Transverse colon (tissue), 4 donors: ENCODE data around the gene BTBD10. TPM values are rescaled to one million over a fixed set of nuclear protein-coding genes. Genes with fewer than 3 reads are reported as not detected.

Source experiments
- DNase-seq: peaks from one replicate; pipeline ENCODE4 v3.0.0-alpha.2; 2019
- H3K27ac ChIP-seq, 4 donors: fragments of 200-600 bp; sonication (generic); 2 replicates each; pipeline ENCODE4 v1.5.1; 2016 to 2018; ENCODE audit warnings: inconsistent platforms in 4 of 4
- H3K27me3 ChIP-seq: fragments of 200-600 bp; sonication (generic); 2 replicates; pipeline ENCODE4 v1.5.1; 2017; ENCODE audit warnings: inconsistent platforms
- H3K36me3 ChIP-seq, 4 donors: fragments of 200-600 bp; sonication (generic); 2 replicates each; pipeline ENCODE4 v1.5.1; 2017 to 2019; ENCODE audit warnings: inconsistent platforms in 4 of 4
- H3K4me1 ChIP-seq, 4 donors: fragments of 200-600 bp; sonication (generic); 2 replicates each; pipeline ENCODE4 v1.5.1; 2017 to 2020; ENCODE audit warnings: inconsistent platforms in 4 of 4
- H3K4me3 ChIP-seq, 4 donors: fragments of 200-600 bp; sonication (generic); 1 replicate in 1 of 4; 2 replicates in 3 of 4; pipeline versions ENCODE4 v1.5.1 to v1.6.1; 2017 to 2019; ENCODE audit warnings: inconsistent platforms in 4 of 4
- H3K9me3 ChIP-seq, 2 donors: fragments of 200-600 bp; sonication (generic); 2 replicates each; pipeline ENCODE4 v1.5.1; 2017 to 2019; ENCODE audit warnings: inconsistent platforms in 2 of 2
- CTCF ChIP-seq, 5 experiments: fragments of 200-600 bp in 3 of 5; fragments of 450-650 bp in 2 of 5; sonication (generic) in 3 of 5; IDR thresholded peaks; 1 replicate in 2 of 5; 2 replicates in 3 of 5; pipeline ENCODE4 v1.5.1; 2016 to 2017; ENCODE audit warnings: antibody characterized with exemption in 5 of 5, inconsistent platforms in 3 of 5, mild to moderate bottlenecking in 2 of 5, moderate library complexity in 1 of 5
- EP300 ChIP-seq: sonication (generic); formaldehyde crosslinking; IDR thresholded peaks from one replicate; pipeline ENCODE4 v1.6.1; 2017; ENCODE audit warnings: antibody characterized with exemption, low read depth
- POLR2A ChIP-seq: fragments of 450-650 bp; IDR thresholded peaks from one replicate; pipeline ENCODE4 v1.6.1; 2016; ENCODE audit warnings: antibody characterized with exemption, mild to moderate bottlenecking, moderate library complexity
- POLR2AphosphoS5 ChIP-seq, 3 donors: sonication (generic); formaldehyde crosslinking; IDR thresholded peaks; one replicate each; pipeline ENCODE4 v1.6.1; 2016; ENCODE audit warnings: antibody characterized with exemption in 3 of 3
- WGBS, 2 donors: methylation state at CpG; one replicate each; pipeline ENCODE4 v1.1.5; 2018; ENCODE audit warnings: low coverage in 1 of 2; 5-methylcytosine and 5-hydroxymethylcytosine counted together
- in situ Hi-C, 4 donors: fragments of 200-750 bp; cut with MboI; loops; one replicate each; pipeline versions ENCODE4 v1.15.0 to v1.15.1; 2017; ENCODE audit warnings: low sequenced_read_pairs in 3 of 4, low pct_ligation_motif_present in 1 of 4, low pct_unique_long_range_greater_than_20kb in 1 of 4
- intact Hi-C: fragments of 100-400 bp; cut with DNase I; formaldehyde crosslinking; loops from one replicate; pipeline ENCODE4 v1.15.1; 2023; ENCODE audit warnings: low total_unique reads
- total RNA-seq, 4 donors: library from RNA; depleted of rRNA; stranded (reverse); fragments of >200 nt; gene quantifications; one replicate each; pipeline ENCODE4 v1.1.0, GENCODE V29; 2016

The BTBD10 gene
- total RNA-seq, 4 donors from 2014 or later, result 9.0 to 39.9 (median 32.9) TPM

GRCh38 chr11:13376838-13377237, 86.2 kb downstream of the BTBD10 start:
- no peaks in the 10 kb centered on the region for H3K4me1 ChIP-seq
- WGBS, 2 donors, result 98% methylated on average over 8 of the region's 8 CpGs; no CpG with 5 or more reads in 1 of the 2 donors
- H3K27ac ChIP-seq, result no peak overlapping the region
- no peak overlapping the region for H3K4me3 ChIP-seq
- no peaks in the 10 kb centered on the region for H3K27me3 ChIP-seq
- intact Hi-C loops, result no loop called here
- no peaks in the 10 kb centered on the region for H3K9me3 ChIP-seq
- peaks cover 0 to 45% (median 17%) of the 10 kb centered on the region in 4 donors for H3K36me3 ChIP-seq
- no peak for DNase-seq
- TF ChIP-seq EP300, result no peak
- no peak for TF ChIP-seq CTCF (IDR thresholded peaks at IDR 0.05)
- no peak for TF ChIP-seq POLR2A
- no peak for TF ChIP-seq POLR2AphosphoS5 (IDR thresholded peaks at IDR 0.05)
- in situ Hi-C loops, result no loop called here

- no peak overlapping the region for H3K4me3 ChIP-seq
- in situ Hi-C loops (no loop called here), intact Hi-C loops (no loop called here)
- no peaks in the 10 kb centered on the region for H3K27me3 ChIP-seq
- H3K9me3 ChIP-seq, result no peaks in the 10 kb centered on the region
- no peak overlapping the region for H3K27ac ChIP-seq
- H3K4me1 ChIP-seq, result no peaks in the 10 kb centered on the region
- no peak for DNase-seq
- H3K36me3 ChIP-seq, result peaks cover 0 to 49% (median 18%) of the 10 kb centered on the region in 4 donors
- WGBS, 2 donors, result 77% methylated on average over 5 of the region's 5 CpGs; no CpG with 5 or more reads in 1 of the 2 donors
- no peak for TF ChIP-seq POLR2A
- TF ChIP-seq CTCF (IDR thresholded peaks at IDR 0.05), result no peak
- no peak for TF ChIP-seq EP300
- no peak for TF ChIP-seq POLR2AphosphoS5 (IDR thresholded peaks at IDR 0.05)
Observed at GRCh38 chr11:13376402-13376801, 86.6 kb downstream of the BTBD10 start.

- DNase-seq, result no peak
- H3K27me3 ChIP-seq, result no peaks in the 10 kb centered on the region
- TF ChIP-seq CTCF (IDR thresholded peaks at IDR 0.05) (no peak), POLR2A (no peak), EP300 (no peak), POLR2AphosphoS5 (IDR thresholded peaks at IDR 0.05) (no peak)
- no peak overlapping the region for H3K27ac ChIP-seq
- intact Hi-C loops, result no loop called here
- no peaks in the 10 kb centered on the region for H3K9me3 ChIP-seq
- in situ Hi-C loops, result no loop called here
- peaks cover 0 to 48% (median 18%) of the 10 kb centered on the region in 4 donors for H3K36me3 ChIP-seq
- no peaks in the 10 kb centered on the region for H3K4me1 ChIP-seq
- H3K4me3 ChIP-seq, result no peak overlapping the region
Observed at GRCh38 chr11:13375798-13376197, 87.2 kb downstream of the BTBD10 start.

- H3K27me3 ChIP-seq, result no peaks in the 10 kb centered on the region
- TF ChIP-seq CTCF (IDR thresholded peaks at IDR 0.05) (no peak), EP300 (no peak), POLR2A (no peak)
- H3K4me1 ChIP-seq, result no peaks in the 10 kb centered on the region
- peaks cover 0 to 40% (median 12%) of the 10 kb centered on the region in 4 donors for H3K36me3 ChIP-seq
- no peaks in the 10 kb centered on the region for H3K9me3 ChIP-seq
- H3K4me3 ChIP-seq, result no peak overlapping the region
- DNase-seq, result no peak
- in situ Hi-C loops, result no loop called here
- intact Hi-C loops, result no loop called here
- H3K27ac ChIP-seq, result no peak overlapping the region
- WGBS, 2 donors, result 94 to 100% methylated on average over 1 to 2 of the region's 2 CpGs
Observed at GRCh38 chr11:13373216-13373615, 89.8 kb downstream of the BTBD10 start.
